Measurements from ENCODE around the gene FAM163B.
"Not testable (repeated sequence)": the region's sequence is repeated elsewhere in the genome, so short reads cannot be mapped to it uniquely, and the experiment has no call there.

The FAM163B gene

DNA sequence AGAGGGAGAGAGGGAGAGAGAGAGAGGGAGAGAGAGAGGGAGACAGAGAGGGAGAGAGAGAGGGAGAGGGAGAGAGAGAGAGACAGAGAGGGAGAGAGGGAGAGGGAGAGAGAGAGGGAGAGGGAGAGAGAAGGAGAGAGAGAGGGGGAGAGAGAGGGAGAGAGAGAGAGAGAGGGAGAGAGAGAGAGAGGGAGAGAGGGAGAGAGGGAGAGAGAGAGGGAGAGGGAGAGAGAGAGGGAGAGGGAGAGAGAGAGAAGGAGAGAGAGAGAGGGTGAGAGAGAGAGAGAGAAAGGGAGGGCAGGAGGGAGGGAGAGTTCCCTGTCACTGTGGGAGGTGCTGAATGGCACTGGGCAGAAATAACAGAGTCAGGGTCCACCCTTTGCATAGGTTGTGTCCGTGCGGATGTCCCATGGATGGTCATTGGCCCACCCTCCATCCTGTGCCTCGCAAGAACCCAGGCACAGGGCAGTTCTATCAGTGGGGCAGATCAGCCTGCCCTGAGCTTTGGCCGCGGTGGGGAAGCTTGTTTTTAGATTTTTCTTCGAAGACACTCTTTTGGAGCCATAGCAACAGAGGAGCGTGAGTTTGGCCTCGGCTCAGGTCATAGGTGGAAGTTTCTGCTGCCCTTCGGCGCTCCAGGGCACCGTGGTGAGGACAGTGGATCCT is 44.6 kb downstream of the FAM163B start:
- no peak for DNase-seq

GRCh38 chr9:133563814-133564213 is 45.4 kb downstream of the FAM163B start:
- DNase-seq = not testable (repeated sequence)

DNA sequence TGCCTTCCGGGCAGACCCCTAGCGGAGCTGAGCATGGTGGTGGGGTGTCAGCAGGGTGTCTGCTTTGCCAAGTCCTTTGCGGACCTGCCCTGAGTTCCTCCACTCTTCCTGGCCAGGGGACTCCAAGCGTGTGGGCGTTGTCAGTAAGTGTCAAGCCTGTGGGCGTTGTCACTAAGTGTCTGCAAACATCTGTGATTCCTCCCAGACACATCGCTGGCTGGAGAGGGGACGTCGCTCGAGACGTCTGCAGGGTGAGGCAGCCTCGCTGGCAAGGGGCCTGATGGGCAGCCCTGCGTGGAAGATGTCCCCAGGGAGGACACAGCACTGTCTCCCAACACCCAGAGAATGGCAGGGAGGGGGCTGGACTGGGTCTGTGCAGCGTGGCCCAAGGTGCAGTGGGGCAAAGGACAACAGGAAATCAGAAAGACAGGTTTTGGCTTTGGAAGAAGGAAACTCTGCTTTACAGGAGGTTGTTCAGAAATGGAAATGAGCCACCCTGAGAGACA is 45.8 kb downstream of the FAM163B start:
- DNase-seq = no peak

- DNase-seq = no peak
Observed at GRCh38 chr9:133562611-133563290, 46.4 kb downstream of the FAM163B start.

DNA sequence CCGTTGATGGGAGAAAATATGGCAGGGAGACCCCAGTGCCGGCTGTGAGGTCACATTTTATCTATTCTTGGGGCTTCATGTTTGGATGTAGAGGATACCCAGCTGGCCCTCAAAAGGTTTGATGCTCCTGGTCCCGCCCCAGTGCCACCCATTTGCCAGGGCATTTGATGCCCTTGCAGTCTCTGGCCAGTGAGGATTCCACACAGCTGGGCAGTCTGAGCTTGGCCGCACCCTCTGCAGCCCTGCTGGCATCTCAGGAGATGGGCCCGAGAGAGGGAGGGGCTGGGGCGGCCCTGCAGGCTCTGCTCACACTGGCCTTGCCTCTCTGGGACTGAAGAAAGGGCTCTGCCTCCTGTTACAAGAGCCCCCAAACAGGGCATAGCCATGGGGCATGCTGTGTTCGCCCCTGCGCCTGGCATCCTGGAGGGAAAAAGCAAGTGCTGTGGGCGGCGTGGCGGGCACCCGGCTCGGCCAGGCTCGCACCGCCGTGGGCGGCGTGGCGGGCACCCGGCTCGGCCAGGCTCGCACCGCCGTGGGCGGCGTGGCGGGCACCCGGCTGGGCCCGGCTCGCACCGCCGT is 47.1 kb downstream of the FAM163B start:
- DNase-seq = no peak

- DNase-seq = no peak
Observed at GRCh38 chr9:133560944-133561343, 48.2 kb downstream of the FAM163B start.

DNA sequence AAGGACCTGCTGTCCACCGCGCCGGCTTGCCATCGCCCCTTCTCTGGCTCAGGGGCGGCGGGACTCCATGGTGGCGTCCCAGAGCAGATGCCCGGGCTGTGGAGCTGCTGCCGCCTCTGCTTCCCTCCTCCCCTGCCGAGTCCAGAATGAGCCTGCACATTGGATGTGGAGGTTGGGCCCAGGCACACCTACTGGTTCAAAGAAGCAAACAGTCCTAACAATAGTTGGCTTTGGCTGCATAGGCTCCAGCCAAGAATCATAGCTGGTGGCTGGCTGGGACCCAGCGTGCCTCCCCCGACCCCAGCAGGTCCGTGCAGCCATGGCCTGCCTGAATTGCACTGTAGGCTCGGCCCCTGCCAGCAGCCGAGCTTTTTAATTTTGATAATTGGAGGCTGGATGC is 48.9 kb downstream of the FAM163B start:
- DNase-seq = no peak

DNA sequence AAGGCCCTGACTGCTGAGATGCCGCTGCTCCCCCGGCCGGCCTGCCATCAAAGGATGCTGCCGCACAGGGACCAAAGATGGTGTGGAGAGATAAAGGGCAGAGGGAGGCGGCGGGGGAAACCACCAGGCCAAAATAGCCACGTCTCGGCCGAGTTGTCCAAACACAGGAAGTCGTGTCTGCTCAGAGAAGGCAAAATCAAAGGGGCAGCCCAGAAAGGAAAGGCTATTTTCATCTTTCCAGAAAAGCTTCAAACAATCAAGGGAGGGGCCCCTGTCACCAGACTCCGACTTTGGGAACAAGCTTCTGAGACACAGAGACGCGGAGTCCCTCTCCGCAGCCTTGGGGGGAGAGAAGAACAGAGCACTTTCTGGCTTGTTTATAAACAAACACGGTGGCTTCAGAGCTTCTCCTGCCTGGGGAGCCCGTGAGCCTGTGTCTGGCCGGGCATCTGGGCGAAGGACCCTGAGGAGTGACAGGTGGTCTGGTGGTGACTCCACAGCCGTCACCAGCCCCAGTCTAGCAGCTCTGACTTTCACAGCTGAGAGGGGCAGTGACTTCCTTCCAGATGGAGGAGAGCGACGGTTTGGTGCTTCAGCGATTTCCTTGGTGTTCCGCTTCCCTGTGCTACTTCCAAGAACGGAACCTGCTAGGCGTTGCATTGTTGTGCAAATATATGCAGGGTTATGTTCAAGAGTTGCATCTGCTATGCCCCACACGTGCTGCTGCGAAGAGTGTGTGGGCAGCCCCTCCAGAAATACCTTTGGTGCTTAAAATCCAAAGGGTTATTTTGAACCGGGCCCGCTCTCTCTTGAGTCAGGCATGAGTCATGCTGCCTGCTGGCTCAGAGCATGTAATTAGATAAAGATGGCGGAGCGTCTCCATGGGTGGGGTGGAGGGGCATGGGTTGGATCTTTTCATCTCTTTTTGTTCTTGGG is 50.7 kb downstream of the FAM163B start:
- DNase-seq = no peak

DNA sequence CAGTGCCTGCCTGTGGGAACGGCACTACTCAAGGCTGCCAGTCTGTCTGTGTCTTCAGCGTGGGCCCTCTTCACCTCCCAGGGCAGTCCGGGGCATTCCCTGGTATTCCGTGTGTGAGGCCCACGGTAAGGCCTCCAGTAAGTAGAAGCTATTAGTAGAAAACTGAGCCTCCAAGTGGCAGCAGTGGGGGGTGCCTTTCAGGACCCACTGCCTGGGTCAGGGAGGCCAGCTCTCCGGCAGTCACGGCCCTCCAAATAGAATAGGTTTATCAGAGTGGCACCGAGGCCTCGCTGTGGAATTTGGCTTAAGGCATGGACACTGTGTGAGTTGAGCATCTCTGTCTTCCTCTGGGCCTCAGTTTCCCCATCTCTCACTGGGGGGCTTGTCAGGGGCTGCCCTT is 51.6 kb downstream of the FAM163B start:
- DNase-seq = no peak

- no peak for DNase-seq
Observed at GRCh38 chr9:133556354-133556753, 52.8 kb downstream of the FAM163B start.

- no peak for DNase-seq
Observed at GRCh38 chr9:133554729-133555128, 54.5 kb downstream of the FAM163B start.

GRCh38 chr9:133553973-133554713 is 55.0 kb downstream of the FAM163B start:
- no peak for DNase-seq

GRCh38 chr9:133553123-133553522 is 56.1 kb downstream of the FAM163B start:
- no peak for DNase-seq

DNA sequence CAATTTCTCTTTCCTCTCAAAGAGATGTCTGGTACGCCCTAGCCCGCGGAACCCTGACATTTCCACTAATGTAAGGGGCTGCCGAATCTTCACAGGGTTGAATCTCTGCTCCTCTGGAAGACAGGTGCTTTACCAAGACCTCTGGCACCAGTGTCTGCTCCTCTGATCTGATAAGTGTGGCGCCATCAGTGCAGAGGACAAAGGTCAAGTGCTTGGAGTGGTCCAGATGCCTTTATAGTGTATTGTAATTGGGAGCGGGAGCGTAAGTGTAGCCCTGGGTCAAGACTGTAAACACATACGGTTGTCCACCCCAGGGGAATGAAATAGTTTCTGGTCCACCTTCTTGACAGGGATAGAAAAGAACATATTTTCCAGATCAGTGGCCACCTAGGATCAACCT is 57.0 kb downstream of the FAM163B start:
- no peak for DNase-seq

DNA sequence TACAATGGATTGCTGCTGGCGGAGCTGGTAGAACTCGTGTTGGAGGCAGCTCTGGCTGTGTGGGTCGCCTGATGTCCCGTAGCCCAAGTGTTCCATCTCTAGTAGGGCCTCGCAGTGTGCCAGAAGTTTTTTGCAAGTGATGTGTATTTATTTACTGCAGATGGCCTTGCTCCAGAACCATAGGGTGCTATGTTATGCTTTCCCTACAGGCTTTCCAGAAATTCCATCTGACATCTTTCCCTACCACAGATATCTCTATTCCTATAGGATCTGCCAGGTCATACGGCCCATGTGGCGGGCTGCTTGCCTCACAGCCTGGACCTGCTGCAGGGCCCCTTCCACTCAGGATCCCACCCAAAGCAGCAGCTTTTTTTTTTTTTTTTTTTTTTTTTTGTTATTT is 57.7 kb downstream of the FAM163B start:
- no peak for DNase-seq

GRCh38 chr9:133547116-133547515 is 62.1 kb downstream of the FAM163B start:
- no peak for DNase-seq

GRCh38 chr9:133546287-133546680 is 62.9 kb downstream of the FAM163B start:
- no peak for DNase-seq

DNA sequence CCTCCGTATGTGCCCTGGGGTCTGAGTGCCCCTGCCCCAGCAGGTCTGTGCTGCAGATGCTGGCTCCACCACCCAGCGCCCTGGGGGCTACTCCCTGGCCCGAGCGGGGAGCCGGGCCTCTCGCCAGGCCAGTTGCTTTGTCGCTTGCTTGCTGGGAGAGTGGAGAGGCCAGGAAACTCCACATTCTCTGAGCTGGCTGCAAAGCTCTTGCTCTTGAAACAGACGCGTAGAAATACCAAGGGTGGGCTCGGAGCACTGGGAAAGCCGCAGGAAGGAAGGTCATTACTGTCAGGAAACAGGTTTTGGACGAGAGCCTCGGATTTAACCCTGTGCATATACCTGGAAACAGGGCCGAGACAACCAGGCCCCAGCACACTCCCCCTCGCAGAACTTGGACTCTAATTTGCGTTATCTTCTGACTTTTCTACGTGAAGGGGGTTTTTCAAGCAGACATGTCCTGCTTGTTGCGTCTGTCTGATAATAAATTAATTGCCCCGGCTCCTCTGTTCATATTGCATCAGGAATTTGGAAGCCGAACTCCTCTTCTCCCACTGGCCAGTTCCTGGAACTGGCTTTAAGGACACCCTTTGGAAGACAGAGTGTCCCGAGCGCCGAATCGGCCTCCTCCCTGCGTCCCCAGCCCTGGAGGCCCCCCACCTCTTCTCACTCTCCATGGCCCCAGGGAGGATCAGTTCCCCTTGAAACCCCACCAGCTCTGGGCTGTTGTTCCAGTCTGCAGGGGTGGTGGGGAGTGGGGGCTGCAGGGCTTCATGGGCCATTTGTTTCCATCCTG is 63.5 kb downstream of the FAM163B start:
- no peak for DNase-seq

DNA sequence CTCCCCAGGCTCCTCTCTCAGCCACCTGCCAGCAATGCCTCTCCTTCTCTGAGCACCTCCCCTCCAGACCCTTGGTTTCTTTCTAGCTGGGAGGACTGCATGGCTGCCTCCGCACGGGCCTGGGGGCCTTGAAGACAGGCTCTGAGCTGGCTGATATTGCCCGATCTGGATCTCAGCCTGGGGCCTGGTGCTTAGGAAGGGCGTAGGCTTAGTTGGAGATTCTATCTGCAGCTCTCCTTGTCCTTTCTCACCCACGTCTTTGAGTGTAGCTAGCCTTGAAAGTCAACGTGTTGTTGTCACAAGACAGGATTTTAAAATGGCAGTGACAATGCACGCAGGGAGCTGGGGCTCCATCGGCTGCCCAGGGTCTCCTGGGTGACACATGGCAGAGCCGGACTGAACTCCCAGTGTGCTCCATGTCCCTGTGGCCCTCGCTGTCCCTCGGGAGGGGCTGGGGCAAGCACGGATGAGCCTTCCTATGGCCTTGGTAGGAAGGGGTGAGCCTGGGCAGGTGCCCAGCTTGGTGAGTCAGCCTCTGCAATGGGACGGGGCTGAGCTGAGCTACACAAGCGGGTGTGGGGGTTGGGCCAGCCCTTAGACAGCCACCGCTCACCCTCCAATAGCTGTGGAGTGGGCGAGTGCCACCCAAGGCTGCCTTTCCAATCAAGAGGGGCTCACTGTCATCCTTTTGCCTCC is 65.3 kb downstream of the FAM163B start:
- DNase-seq = no peak

- DNase-seq = no peak
Observed at GRCh38 chr9:133542002-133542401, 67.2 kb downstream of the FAM163B start.

GRCh38 chr9:133540698-133541025 is 68.5 kb downstream of the FAM163B start:
- DNase-seq = no peak
